K562 (cell line): ENCODE measurements around the gene OR2AT4. TPM values are rescaled to one million over a fixed set of nuclear protein-coding genes. Genes with fewer than 3 reads are reported as not detected.
A peak's percentile ranks its signal among the peaks of the same experiment; 100 is the strongest.

Experiments used
- ARID2 ChIP-seq: fragments of 450-650 bp; IDR thresholded peaks from 2 replicates; pipeline ENCODE4 v1.6.1; 2017; ENCODE audit warnings: antibody characterized with exemption, mild to moderate bottlenecking
- ATF4 ChIP-seq: fragments of 450-650 bp; formaldehyde crosslinking; IDR thresholded peaks from 2 replicates; pipeline ENCODE4 v1.4.0; 2022; ENCODE audit warnings: mild to moderate bottlenecking, moderate library complexity
- CUX1 ChIP-seq: fragments of 200-800 bp; sonication (Bioruptor generic); IDR thresholded peaks from 2 replicates; pipeline ENCODE4 v1.6.1; 2016; ENCODE audit warnings: missing genetic modification characterization, missing compliant biosample characterization
- DEAF1 ChIP-seq: fragments of 450-650 bp; formaldehyde crosslinking; IDR thresholded peaks from 2 replicates; pipeline ENCODE4 v1.4.0; 2020; ENCODE audit warnings: mild to moderate bottlenecking, moderate library complexity
- FOXA3 ChIP-seq, 2 experiments: fragments of 450-650 bp in 1 of 2; sonication (generic) in 1 of 2; formaldehyde crosslinking; IDR thresholded peaks in 1 of 2; conservative IDR thresholded peaks in 1 of 2; 2 replicates each; pipeline versions ENCODE4 v1.4.0 to v1.8.0; 2020 to 2022; ENCODE audit warnings: mild to moderate bottlenecking in 2 of 2, missing genetic modification reagents in 1 of 2
- HDAC2 ChIP-seq: fragments of 450-650 bp; IDR thresholded peaks from 2 replicates; pipeline ENCODE4 v1.6.1; 2016; ENCODE audit warnings: mild to moderate bottlenecking
- KAT2B ChIP-seq: IDR thresholded peaks from one replicate; pipeline ENCODE4 v1.6.1; 2012; ENCODE audit warnings: low read depth, mild to moderate bottlenecking, control low read depth, inconsistent platforms, low read length, moderate library complexity
- KDM1A ChIP-seq, 2 experiments: fragments of 450-650 bp; IDR thresholded peaks; 2 replicates each; pipeline ENCODE4 v1.6.1; 2016; ENCODE audit warnings: mild to moderate bottlenecking in 2 of 2
- MECOM ChIP-seq: fragments of 250-450 bp; sonication (Bioruptor Pico); IDR thresholded peaks from 2 replicates; pipeline ENCODE4 v1.8.0; 2022; ENCODE audit warnings: inconsistent platforms
- MYNN ChIP-seq, 2 experiments: sonication (generic); formaldehyde crosslinking in 1 of 2; IDR thresholded peaks; 2 replicates each; pipeline versions ENCODE4 v1.5.0 to v1.6.1; 2016 to 2020; ENCODE audit warnings: antibody characterized with exemption in 1 of 2, missing genetic modification reagents in 1 of 2
- NCOA6 ChIP-seq: fragments of 450-650 bp; IDR thresholded peaks from 2 replicates; pipeline ENCODE4 v1.6.1; 2017; ENCODE audit warnings: mild to moderate bottlenecking
- SIRT6 ChIP-seq: IDR thresholded peaks from one replicate; pipeline ENCODE4 v1.6.1; 2012; ENCODE audit warnings: low read depth, mild to moderate bottlenecking, control low read depth, inconsistent platforms, low read length, moderate library complexity
- TAF1 ChIP-seq: IDR thresholded peaks from 2 replicates; pipeline ENCODE4 v1.6.1; 2011; ENCODE audit warnings: mild to moderate bottlenecking, low read length, moderate library complexity; ENCODE audit not compliant: insufficient read depth, control insufficient read depth, severe bottlenecking; ENCODE audit errors: extremely low read depth
- THRAP3 ChIP-seq: fragments of 450-650 bp; IDR thresholded peaks from 2 replicates; pipeline ENCODE4 v1.6.1; 2016; ENCODE audit warnings: mild to moderate bottlenecking, inconsistent platforms, borderline replicate concordance
- ZKSCAN1 ChIP-seq: fragments of 150-350 bp; IDR thresholded peaks from 2 replicates; pipeline ENCODE4 v1.6.1; 2016; ENCODE audit warnings: low read depth, low read length
- ZNF41 ChIP-seq: fragments of 250-450 bp; sonication (Bioruptor Pico); conservative IDR thresholded peaks from 2 replicates; pipeline ENCODE4 v1.4.0; 2020; ENCODE audit warnings: mild to moderate bottlenecking
- ZNF431 ChIP-seq: sonication (generic); formaldehyde crosslinking; IDR thresholded peaks from 2 replicates; pipeline ENCODE4 v1.8.0; 2022; ENCODE audit warnings: mild to moderate bottlenecking, missing genetic modification reagents
- polyA plus RNA-seq, 8 experiments: library from polyadenylated mRNA; depleted of rRNA in 4 of 8; stranded (reverse) in 5 of 8; unstranded in 3 of 8; fragments of >200 nt; fragmentation: Nextera tagmentation in 2 of 8; fragmentation: Illumina TruSeq in 1 of 8; extraction: Ambion mirVana in 2 of 8; extraction: Trizol in 1 of 8; gene quantifications; 2 replicates each; pipeline versions ENCODE4 v1.2.1 to v1.2.3, GENCODE V29; 2011 to 2014; ENCODE audit warnings: inconsistent platforms in 1 of 8, missing spikeins in 1 of 8
- total RNA-seq, 7 experiments: library from RNA; depleted of rRNA in 6 of 7; stranded (reverse); fragments of >200 nt in 6 of 7; fragmentation: Illumina TruSeq in 2 of 7; extraction: Trizol in 2 of 7; gene quantifications; 2 replicates each; pipeline versions ENCODE4 v1.2.1 to v1.2.3, GENCODE V29; 2011 to 2021; ENCODE audit warnings: low replicate concordance in 1 of 7

Gene OR2AT4
- total and polyA plus RNA-seq, 9 of the 15 experiments (the other 6 are each of a cell fraction or from before 2014, with no cell fraction given), result 0.86 to 3.1 (median 2.0) TPM

- TF ChIP-seq HDAC2 (no peak), THRAP3 (no peak), FOXA3 (CRISPR knock-in tag; conservative IDR thresholded peaks at IDR 0.05 in 1 of 2, IDR thresholded peaks at IDR 0.05 in 1 of 2) (no peak), MECOM (no peak), ATF4 (CRISPR knock-in tag) (no peak), ZKSCAN1 (no peak), ZNF431 (CRISPR knock-in tag) (no peak), KAT2B (no peak), ZNF41 (CRISPR knock-in tag) (no peak), TAF1 (no peak), KDM1A (IDR thresholded peaks at IDR 0.05) (peak in 1 of 2 experiments; percentile 18; a peak in 1 of 4 replicates), NCOA6 (no peak), SIRT6 (no peak), CUX1 (no peak), MYNN (IDR thresholded peaks at IDR 0.05) (no peak), MYNN (CRISPR knock-in tag; IDR thresholded peaks at IDR 0.05) (no peak), DEAF1 (CRISPR knock-in tag) (peak; percentile 37; the same call in 1 of the 2 replicates), ARID2 (no peak)
These were observed 43.8 kb upstream of the OR2AT4 start (continued) for GRCh38 chr11:75140269-75141138.
